PC-9 (cell line): Measurements from ENCODE around the gene SLC49A4. TPM values are rescaled to one million over a fixed set of nuclear protein-coding genes. Genes with fewer than 3 reads are reported as not detected.

ENCODE experiments used
- BruUV-seq: library from RNA; stranded (reverse); fragments of 400-500 nt; replicated peaks from 2 replicates; lab custom pipeline; 2021; lab: Mats Ljungman, UMichigan
- CTCF ChIA-PET: fragments of 300-600 bp; sonication (Branson Sonifier 250); formaldehyde crosslinking; loops from one replicate; lab custom pipeline; 2022; ENCODE audit warnings: antibody characterized with exemption; lab: Charles Lee
- POLR2A ChIA-PET: fragments of 300-600 bp; sonication (Branson Sonifier 250); formaldehyde crosslinking; loops from one replicate; lab custom pipeline; 2022; ENCODE audit warnings: antibody characterized with exemption; ENCODE audit not compliant: unreplicated experiment; lab: Charles Lee
- DNase-seq, 2 experiments: peaks; one replicate each; pipeline versions ENCODE4 v3.0.0 to v3.0.0-alpha.2; 2015 to 2022; ENCODE audit warnings: mixed read lengths in 1 of 2
- H2AFZ ChIP-seq: fragments of 200-600 bp; sonication (generic); 2 replicates; pipeline ENCODE4 v1.8.1; 2017; ENCODE audit warnings: antibody characterized with exemption
- H3F3A ChIP-seq: fragments of 200-600 bp; sonication (generic); 2 replicates; pipeline ENCODE4 v1.8.1; 2017; ENCODE audit warnings: antibody characterized with exemption, mild to moderate bottlenecking, low read depth; ENCODE audit not compliant: insufficient read depth
- H3K27ac ChIP-seq: fragments of 200-600 bp; sonication (generic); 2 replicates; pipeline ENCODE4 v1.6.1; 2016; ENCODE audit warnings: mixed run types
- H3K27me3 ChIP-seq: fragments of 200-600 bp; sonication (generic); 2 replicates; pipeline ENCODE4 v1.6.1; 2016; ENCODE audit warnings: low read depth, mixed run types; ENCODE audit not compliant: insufficient read depth
- H3K36me3 ChIP-seq: fragments of 200-600 bp; sonication (generic); 2 replicates; pipeline ENCODE4 v1.6.1; 2016; ENCODE audit warnings: low read depth, mixed run types
- H3K4me1 ChIP-seq: fragments of 200-600 bp; sonication (generic); replicated peaks from 2 replicates; pipeline ENCODE4 v1.6.1; 2016; ENCODE audit warnings: mixed run types; ENCODE audit not compliant: insufficient read depth
- H3K4me2 ChIP-seq: fragments of 200-600 bp; sonication (generic); 2 replicates; pipeline ENCODE4 v1.6.1; 2017; ENCODE audit warnings: mixed run types
- H3K4me3 ChIP-seq: fragments of 200-600 bp; sonication (generic); 2 replicates; pipeline ENCODE4 v1.6.1; 2016; ENCODE audit warnings: mixed run types
- H3K79me2 ChIP-seq: fragments of 200-600 bp; sonication (generic); 2 replicates; pipeline ENCODE4 v1.6.1; 2017; ENCODE audit warnings: low read depth, mixed run types
- H3K9me2 ChIP-seq: fragments of 200-600 bp; sonication (generic); 2 replicates; pipeline ENCODE4 v1.8.1; 2017; ENCODE audit warnings: mild to moderate bottlenecking; ENCODE audit not compliant: insufficient read depth
- H3K9me3 ChIP-seq: fragments of 200-600 bp; sonication (generic); 2 replicates; pipeline ENCODE4 v1.8.1; 2016; ENCODE audit warnings: low read depth; ENCODE audit not compliant: insufficient read depth
- H4K20me1 ChIP-seq: fragments of 200-600 bp; sonication (generic); 2 replicates; pipeline ENCODE4 v1.8.1; 2017; ENCODE audit not compliant: insufficient read depth
- CTCF ChIP-seq: fragments of 200-600 bp; sonication (generic); conservative IDR thresholded peaks from 2 replicates; pipeline ENCODE4 v1.6.1; 2017; ENCODE audit warnings: mixed run types, antibody characterized with exemption, mild to moderate bottlenecking, moderate library complexity
- EZH2 ChIP-seq: fragments of 200-600 bp; sonication (generic); IDR thresholded peaks from 2 replicates; pipeline ENCODE4 v1.8.0; 2017; ENCODE audit warnings: antibody characterized with exemption, low read depth
- intact Hi-C: fragments of 100-400 bp; cut with micrococcal nuclease; formaldehyde crosslinking; loops from one replicate; pipeline ENCODE4 v1.10.0; 2022; ENCODE audit not compliant: unreplicated experiment
- total RNA-seq: library from RNA; stranded (reverse); gene quantifications from 2 replicates; pipeline ENCODE4 v1.2.3, GENCODE V29; 2021

SLC49A4 gene
- total RNA-seq, 1 experiment from 2014 or later: 24.0 TPM

- H3K9me3 ChIP-seq: no peaks in the 10 kb centered on the region
- no peak overlapping the region for H2AFZ ChIP-seq
- peaks cover 11% of the 10 kb centered on the region for H3K4me1 ChIP-seq
- intact Hi-C loops: no loop called here
- no peaks in the 10 kb centered on the region for H3K36me3 ChIP-seq
- 0 out of 2 replicates have a peak, but pooled peaks cover 6% of the 10 kb centered on the region for H3K27me3 ChIP-seq
- no peak for DNase-seq
- no TSS peak for BruUV-seq
- ChIA-PET CTCF (interaction anchor here (0.5 to 0.6 kb wide), 2 partner anchors 19 to 544 kb away, joined by 3 to 6 read pairs; partner anchors contain the start of gene MIX23), POLR2A (no interaction called here)
- no peaks in the 10 kb centered on the region for H3K79me2 ChIP-seq
- H3K4me2 ChIP-seq: no peak overlapping the region
- peaks cover 9% of the 10 kb centered on the region; the same call in 1 of the 2 replicates for H3F3A ChIP-seq
- H3K9me2 ChIP-seq: no peaks in the 10 kb centered on the region
- no peaks in the 10 kb centered on the region for H4K20me1 ChIP-seq
- H3K27ac ChIP-seq: no peak overlapping the region
- no peak overlapping the region for H3K4me3 ChIP-seq
- TF ChIP-seq EZH2 (no peak), CTCF (no peak)
Measured at GRCh38 chr3:122926811-122927210, 131.9 kb downstream of the SLC49A4 start.

GRCh38 chr3:122927726-122928125, 132.9 kb downstream of the SLC49A4 start:
- intact Hi-C loops: no loop called here
- BruUV-seq: no TSS peak
- Histone ChIP-seq H3K27me3 (0 out of 2 replicates have a peak, but pooled peaks cover 3% of the 10 kb centered on the region), H3K4me3 (no peak overlapping the region), H3K36me3 (no peaks in the 10 kb centered on the region), H3K79me2 (no peaks in the 10 kb centered on the region), H4K20me1 (no peaks in the 10 kb centered on the region), H3K9me2 (no peaks in the 10 kb centered on the region), H3F3A (peaks cover 16% of the 10 kb centered on the region; the same call in 1 of the 2 replicates), H3K4me2 (no peak overlapping the region), H2AFZ (no peak overlapping the region), H3K27ac (no peak overlapping the region), H3K9me3 (no peaks in the 10 kb centered on the region), H3K4me1 (peaks cover 20% of the 10 kb centered on the region)
- ChIA-PET POLR2A (no interaction called here), CTCF (no interaction called here)
- DNase-seq: no peak
- TF ChIP-seq EZH2 (no peak), CTCF (no peak)

- no peak overlapping the region for H3K27ac ChIP-seq
- no peak for DNase-seq
- H3K4me1 ChIP-seq: peaks cover 23% of the 10 kb centered on the region
- H3K4me2 ChIP-seq: no peak overlapping the region
- H3F3A ChIP-seq: peaks cover 22% of the 10 kb centered on the region; the same call in 1 of the 2 replicates
- CTCF ChIA-PET: no interaction called here
- no peak overlapping the region for H2AFZ ChIP-seq
- H3K36me3 ChIP-seq: no peaks in the 10 kb centered on the region
- TF ChIP-seq CTCF: no peak
- no peak for TF ChIP-seq EZH2
- no peaks in the 10 kb centered on the region for H3K27me3 ChIP-seq
- BruUV-seq: no TSS peak
- H3K9me2 ChIP-seq: no peaks in the 10 kb centered on the region
- intact Hi-C loops: no loop called here
- no peaks in the 10 kb centered on the region for H4K20me1 ChIP-seq
- no peak overlapping the region for H3K4me3 ChIP-seq
- no peaks in the 10 kb centered on the region for H3K9me3 ChIP-seq
- POLR2A ChIA-PET: no interaction called here
- no peaks in the 10 kb centered on the region for H3K79me2 ChIP-seq
Measured at GRCh38 chr3:122928396-122929187, 133.7 kb downstream of the SLC49A4 start.
